Measurements from ENCODE around the gene TFE3.

DNA sequence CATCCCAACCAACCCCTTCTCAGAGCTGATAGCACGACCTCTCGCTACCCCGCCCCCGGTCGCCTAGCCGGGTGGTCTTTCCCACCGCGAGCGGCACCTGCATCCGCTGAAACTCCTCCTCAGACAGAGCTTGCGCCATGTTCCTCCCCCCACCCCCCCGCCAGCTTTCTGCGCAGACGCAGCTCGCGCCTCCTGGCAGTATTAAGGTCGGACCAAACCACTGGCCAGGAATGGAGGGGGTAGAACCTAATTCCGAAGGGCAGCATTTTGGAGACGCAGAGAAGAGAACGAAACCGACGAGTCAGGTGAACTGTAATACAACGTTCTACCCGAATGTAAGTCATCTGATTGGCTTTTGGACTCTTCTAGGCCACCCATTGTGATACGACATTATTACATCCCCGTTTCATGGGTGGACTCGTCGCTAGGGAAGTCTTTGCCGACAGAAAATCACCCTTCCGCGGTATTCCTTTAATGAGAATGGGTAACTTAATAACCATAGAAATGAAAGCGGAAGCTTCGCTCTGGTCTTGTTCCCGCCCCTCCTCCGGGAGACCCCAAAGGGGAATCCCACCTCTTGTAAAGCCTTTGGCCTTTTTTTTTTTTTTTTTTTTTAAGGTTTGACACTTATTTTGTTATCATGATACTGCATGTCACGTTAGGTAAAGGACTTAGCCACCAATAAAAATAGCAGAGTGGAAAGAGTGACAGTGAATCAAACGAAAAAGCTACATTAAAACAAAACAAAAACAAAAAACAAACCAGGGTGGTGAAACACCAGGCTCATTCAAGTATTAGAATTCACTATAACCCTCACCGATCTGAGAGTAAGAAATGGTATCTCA lies 40.8 kb downstream of the TFE3 start, which contains the start of gene GRIPAP1:
- TF ChIP-seq, protein P1, sequence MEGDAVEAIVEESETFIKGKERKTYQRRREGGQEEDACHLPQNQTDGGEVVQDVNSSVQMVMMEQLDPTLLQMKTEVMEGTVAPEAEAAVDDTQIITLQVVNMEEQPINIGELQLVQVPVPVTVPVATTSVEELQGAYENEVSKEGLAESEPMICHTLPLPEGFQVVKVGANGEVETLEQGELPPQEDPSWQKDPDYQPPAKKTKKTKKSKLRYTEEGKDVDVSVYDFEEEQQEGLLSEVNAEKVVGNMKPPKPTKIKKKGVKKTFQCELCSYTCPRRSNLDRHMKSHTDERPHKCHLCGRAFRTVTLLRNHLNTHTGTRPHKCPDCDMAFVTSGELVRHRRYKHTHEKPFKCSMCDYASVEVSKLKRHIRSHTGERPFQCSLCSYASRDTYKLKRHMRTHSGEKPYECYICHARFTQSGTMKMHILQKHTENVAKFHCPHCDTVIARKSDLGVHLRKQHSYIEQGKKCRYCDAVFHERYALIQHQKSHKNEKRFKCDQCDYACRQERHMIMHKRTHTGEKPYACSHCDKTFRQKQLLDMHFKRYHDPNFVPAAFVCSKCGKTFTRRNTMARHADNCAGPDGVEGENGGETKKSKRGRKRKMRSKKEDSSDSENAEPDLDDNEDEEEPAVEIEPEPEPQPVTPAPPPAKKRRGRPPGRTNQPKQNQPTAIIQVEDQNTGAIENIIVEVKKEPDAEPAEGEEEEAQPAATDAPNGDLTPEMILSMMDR (IDR thresholded peaks at IDR 0.05) = no peak
- peak in 1 of 2 donors; percentile 56 for TF ChIP-seq POLR2AphosphoS5 (IDR thresholded peaks at IDR 0.05)
- no peak for TF ChIP-seq EP300 (IDR thresholded peaks at IDR 0.05)
- TF ChIP-seq POLR2A (IDR thresholded peaks at IDR 0.05) = peak in 2 of 4 donors; percentile 47 to 82

All from upper lobe of left lung (tissue), 4 donors.